Muscle layer of colon (tissue), 2 donors: Measurements from ENCODE around the gene DEGS2.
"Not testable (repeated sequence)": the region's sequence is repeated elsewhere in the genome, so short reads cannot be mapped to it uniquely, and the experiment has no call there.

Experiments
- H3K27ac ChIP-seq: one replicate; pipeline ENCODE4 v1.7.0; 2013; ENCODE audit warnings: low read depth, mild to moderate bottlenecking, low read length, moderate library complexity
- H3K27me3 ChIP-seq, 2 donors: one replicate each; pipeline ENCODE4 v1.7.0; 2013; ENCODE audit warnings: low read length in 2 of 2, mild to moderate bottlenecking in 2 of 2; ENCODE audit not compliant: insufficient read depth in 2 of 2, control insufficient read depth in 1 of 2
- H3K36me3 ChIP-seq: one replicate; pipeline ENCODE4 v1.7.0; 2013; ENCODE audit warnings: mild to moderate bottlenecking, low read length; ENCODE audit not compliant: insufficient read depth
- H3K4me1 ChIP-seq: one replicate; pipeline ENCODE4 v1.7.0; 2013; ENCODE audit warnings: mild to moderate bottlenecking, low read length; ENCODE audit not compliant: insufficient read depth
- H3K4me3 ChIP-seq, 2 donors: one replicate each; pipeline ENCODE4 v1.7.0; 2013; ENCODE audit warnings: low read length in 2 of 2, low read depth in 1 of 2, mild to moderate bottlenecking in 1 of 2, moderate library complexity in 1 of 2
- H3K9ac ChIP-seq: one replicate; pipeline ENCODE4 v1.7.0; 2013; ENCODE audit warnings: low read length
- H3K9me3 ChIP-seq: one replicate; pipeline ENCODE4 v1.7.0; 2013; ENCODE audit warnings: mild to moderate bottlenecking, low read length
- donor health status: abdominal sarcoma.
- donor health status: Adenocarcinoma of cecum.

Gene DEGS2

DNA sequence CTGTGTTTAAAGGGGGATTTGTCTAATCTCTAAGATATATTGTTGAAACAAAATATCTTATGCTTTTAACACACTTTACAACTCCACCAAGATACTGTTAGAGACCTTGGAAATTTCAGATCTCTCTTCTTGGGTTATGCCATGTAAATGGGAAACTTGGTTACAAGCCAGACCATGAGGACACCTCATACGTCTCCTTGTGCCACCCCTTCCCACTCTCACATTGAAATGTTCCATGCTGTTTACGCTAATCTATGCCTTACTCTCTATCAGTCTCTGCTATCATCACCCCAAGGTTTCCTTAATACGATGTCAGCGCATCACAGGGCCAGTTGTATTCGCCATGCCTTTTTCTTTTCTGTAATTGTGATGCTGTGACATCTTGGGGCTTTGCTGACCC lies 13.4 kb upstream of the DEGS2 start:
- no peak overlapping the region for H3K27ac ChIP-seq
- no peaks in the 10 kb centered on the region for H3K9me3 ChIP-seq
- no peak overlapping the region for H3K9ac ChIP-seq
- H3K36me3 ChIP-seq: no peaks in the 10 kb centered on the region
- H3K27me3 ChIP-seq: no peaks in the 10 kb centered on the region
- no peak overlapping the region for H3K4me3 ChIP-seq
- H3K4me1 ChIP-seq: no peaks in the 10 kb centered on the region

DNA sequence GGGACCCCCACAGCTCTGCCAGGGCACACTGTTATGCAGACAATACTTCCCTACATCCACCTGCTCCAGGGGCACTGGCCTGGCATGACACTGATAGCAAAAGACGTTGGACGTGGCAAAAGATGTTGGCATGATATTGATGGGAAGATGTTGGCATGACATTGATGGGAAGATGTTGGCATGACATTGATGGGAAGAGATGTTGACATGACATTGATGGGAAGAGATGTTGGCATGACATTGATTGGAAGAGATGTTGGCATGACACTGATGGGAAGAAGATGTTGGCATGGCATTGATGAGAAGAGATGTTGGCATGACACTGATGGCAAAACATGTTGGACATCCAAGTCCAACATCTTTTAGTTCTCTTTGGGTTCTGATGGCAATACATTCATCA lies 11.4 kb upstream of the DEGS2 start:
- Histone ChIP-seq H3K4me3 (no peak overlapping the region), H3K27me3 (peaks cover 0 to 5% of the 10 kb centered on the region in 2 donors), H3K9me3 (no peaks in the 10 kb centered on the region), H3K4me1 (peaks cover 7% of the 10 kb centered on the region), H3K27ac (no peak overlapping the region), H3K36me3 (no peaks in the 10 kb centered on the region), H3K9ac (no peak overlapping the region)

DNA sequence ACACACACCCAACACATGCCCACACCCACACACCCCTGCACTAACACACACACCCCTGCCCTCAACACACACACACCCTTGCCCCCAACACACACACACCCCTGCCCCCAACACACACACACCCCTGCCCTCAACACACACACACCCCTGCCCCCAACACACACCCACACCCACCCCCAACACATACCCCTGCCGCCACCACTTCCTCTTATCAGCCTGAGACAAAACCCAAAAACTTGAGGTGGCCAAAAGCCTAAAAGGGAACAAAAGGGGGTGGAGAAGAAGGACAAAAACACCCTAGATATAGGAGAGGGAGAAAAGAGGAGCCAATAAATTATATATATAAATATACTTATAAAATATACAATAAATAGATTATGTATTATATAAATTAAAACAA lies 9.1 kb upstream of the DEGS2 start:
- Histone ChIP-seq H3K36me3 (no peaks in the 10 kb centered on the region), H3K9me3 (no peaks in the 10 kb centered on the region), H3K27me3 (peaks cover 0 to 14% of the 10 kb centered on the region in 2 donors), H3K9ac (no peak overlapping the region), H3K4me3 (no peak overlapping the region), H3K4me1 (peaks cover 7% of the 10 kb centered on the region), H3K27ac (no peak overlapping the region)

DNA sequence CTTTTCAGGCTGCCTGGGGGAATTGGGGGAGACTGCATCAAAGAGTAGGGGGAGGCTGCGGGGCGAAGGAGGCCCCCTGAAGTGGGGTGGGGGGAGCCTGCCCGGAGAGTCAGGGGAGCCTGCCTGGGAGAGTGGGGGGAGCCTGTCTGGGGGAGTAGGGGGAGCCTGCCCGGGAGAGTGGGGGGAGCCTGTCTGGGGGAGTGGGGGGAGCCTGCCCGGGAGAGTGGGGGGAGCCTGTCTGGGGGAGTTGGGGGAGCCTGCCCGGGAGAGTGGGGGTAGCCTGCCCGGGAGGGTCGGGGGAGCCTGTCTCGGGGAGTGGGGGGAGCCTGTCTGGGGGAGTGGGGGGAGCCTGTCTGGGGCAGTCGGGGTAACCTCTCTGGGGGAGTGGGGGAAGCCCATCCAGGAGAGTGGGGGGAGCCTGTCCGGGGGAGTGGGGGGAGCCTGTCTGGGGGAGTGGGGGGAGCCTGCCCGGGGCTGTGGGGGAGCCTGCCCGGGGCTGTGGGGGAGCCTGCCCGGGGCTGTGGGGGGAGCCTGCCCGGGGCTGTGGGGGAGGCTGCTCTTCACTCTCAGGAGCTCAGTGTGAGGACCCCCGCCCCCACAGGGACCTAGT lies 6.5 kb upstream of the DEGS2 start:
- no peaks in the 10 kb centered on the region for H3K36me3 ChIP-seq
- peaks cover 7% of the 10 kb centered on the region for H3K4me1 ChIP-seq
- H3K27me3 ChIP-seq: peaks cover 0 to 19% of the 10 kb centered on the region in 2 donors
- peak overlapping the region in 1 of 2 donors; percentile 43 for H3K4me3 ChIP-seq
- H3K9ac ChIP-seq: no peak overlapping the region
- H3K9me3 ChIP-seq: no peaks in the 10 kb centered on the region
- H3K27ac ChIP-seq: no peak overlapping the region

DNA sequence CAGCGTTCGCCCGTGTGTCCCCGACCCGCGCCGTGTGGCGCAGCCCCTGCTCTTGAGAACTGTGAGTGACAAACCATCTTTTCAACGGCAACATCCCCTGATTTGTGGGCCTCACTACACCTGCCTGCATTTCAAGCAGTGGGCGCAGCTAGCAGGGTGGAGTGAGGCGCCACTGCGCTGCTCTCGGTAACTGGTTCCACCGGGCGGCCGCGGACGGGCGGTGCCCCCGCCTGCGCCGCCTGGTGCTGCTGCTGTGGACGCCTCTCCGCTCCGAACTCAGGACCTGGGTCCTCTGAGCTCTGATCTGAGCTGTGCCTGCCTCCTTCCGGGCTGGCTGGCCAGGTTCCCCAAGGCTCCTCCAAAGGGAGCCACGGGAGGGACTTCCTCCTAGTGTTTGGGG lies 5.9 kb upstream of the DEGS2 start:
- Histone ChIP-seq H3K36me3 (no peaks in the 10 kb centered on the region), H3K4me3 (no peak overlapping the region), H3K9ac (no peak overlapping the region), H3K9me3 (no peaks in the 10 kb centered on the region), H3K27ac (no peak overlapping the region), H3K4me1 (peaks cover 7% of the 10 kb centered on the region), H3K27me3 (peaks cover under 1 to 24% of the 10 kb centered on the region in 2 donors)

DNA sequence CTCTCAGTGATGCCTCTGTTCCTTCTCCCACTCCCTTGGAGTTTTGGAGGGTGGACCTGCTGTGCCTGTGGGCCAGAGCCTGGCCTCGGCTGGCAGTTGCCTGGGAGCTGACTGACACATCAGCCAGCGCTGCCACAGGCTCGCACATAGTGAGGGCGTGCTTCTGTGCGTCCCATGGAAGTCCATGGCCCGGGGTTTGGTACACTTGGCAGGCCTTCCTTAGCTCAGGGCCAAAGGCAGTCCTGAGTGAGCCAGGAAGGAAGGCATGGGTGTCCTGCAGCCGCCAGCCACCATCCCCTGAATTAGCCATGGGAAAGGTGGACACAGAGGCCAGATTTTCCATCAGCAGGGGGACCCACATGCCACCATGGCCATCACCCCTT lies 1.1 kb upstream of the DEGS2 start:
- Histone ChIP-seq H3K9me3 (no peaks in the 10 kb centered on the region), H3K9ac (no peak overlapping the region), H3K4me1 (no peaks in the 10 kb centered on the region), H3K27ac (no peak overlapping the region), H3K4me3 (no peak overlapping the region), H3K36me3 (no peaks in the 10 kb centered on the region), H3K27me3 (peaks cover 7 to 41% of the 10 kb centered on the region in 2 donors)

DNA sequence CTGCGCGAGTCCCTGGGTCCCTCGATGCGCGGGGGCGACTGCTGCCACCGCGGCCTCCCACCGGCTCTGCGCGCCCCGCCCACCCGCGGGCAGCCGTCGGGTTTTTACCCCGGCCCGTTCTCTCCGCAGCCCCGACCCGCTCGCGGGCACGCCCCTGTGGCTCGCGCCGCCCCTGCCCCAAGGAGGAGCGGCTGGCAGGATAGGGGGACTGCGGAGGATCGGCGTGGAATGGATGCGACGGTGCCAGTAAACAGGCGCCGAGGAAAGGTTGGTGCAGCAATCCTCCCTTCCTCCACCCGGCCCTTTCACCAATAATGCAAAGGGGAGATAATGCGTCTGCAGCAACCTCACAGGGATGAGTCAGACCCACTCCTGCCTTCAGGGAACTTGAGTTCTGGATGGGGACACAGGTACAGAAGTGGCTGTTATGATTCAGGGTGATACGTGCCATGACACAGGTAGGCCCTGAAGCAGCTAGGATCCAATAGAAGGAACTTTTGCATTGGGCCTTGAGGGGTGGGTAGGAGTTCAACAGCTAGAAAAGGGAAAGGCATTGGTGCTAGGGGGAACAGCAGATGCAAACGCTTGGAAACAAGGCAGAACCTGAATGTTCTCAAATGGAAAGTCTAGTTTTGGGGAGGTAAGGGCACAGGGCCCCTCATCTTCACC lies 554 bp upstream of the DEGS2 start:
- no peaks in the 10 kb centered on the region for H3K36me3 ChIP-seq
- H3K27me3 ChIP-seq: peaks cover 7 to 36% of the 10 kb centered on the region in 2 donors
- H3K27ac ChIP-seq: no peak overlapping the region
- no peak overlapping the region for H3K4me3 ChIP-seq
- H3K4me1 ChIP-seq: no peaks in the 10 kb centered on the region
- no peaks in the 10 kb centered on the region for H3K9me3 ChIP-seq
- H3K9ac ChIP-seq: no peak overlapping the region

DNA sequence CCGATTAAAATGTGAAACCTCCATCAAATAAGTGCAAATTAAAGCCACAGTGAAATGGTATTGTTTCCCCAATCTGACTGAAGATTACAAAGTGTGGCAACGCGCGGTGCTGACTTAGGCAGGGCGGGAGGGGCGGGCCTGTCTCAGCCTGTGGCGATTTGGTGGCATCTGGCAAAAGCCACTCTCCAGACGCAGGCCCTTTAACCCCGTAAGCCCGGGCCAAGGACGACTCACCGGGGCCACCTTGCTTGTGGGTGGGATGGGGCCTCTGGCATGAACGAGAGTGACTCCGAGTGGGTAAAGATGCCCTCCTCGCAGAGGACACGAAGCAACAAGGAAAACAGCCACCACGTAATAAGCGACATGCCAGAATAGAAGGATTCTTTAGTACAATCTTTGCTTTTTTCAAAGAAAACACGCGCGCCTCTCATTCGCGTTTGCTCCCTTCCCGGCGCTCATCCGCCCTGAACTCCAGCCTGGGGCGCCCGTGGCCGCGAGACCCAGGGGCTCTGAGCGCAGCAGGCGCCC lies 815 bp downstream of the DEGS2 start:
- Histone ChIP-seq H3K27ac (no peak overlapping the region), H3K4me1 (no peaks in the 10 kb centered on the region), H3K36me3 (no peaks in the 10 kb centered on the region), H3K4me3 (no peak overlapping the region), H3K27me3 (peaks cover 7 to 40% of the 10 kb centered on the region in 2 donors), H3K9ac (no peak overlapping the region), H3K9me3 (no peaks in the 10 kb centered on the region)

DNA sequence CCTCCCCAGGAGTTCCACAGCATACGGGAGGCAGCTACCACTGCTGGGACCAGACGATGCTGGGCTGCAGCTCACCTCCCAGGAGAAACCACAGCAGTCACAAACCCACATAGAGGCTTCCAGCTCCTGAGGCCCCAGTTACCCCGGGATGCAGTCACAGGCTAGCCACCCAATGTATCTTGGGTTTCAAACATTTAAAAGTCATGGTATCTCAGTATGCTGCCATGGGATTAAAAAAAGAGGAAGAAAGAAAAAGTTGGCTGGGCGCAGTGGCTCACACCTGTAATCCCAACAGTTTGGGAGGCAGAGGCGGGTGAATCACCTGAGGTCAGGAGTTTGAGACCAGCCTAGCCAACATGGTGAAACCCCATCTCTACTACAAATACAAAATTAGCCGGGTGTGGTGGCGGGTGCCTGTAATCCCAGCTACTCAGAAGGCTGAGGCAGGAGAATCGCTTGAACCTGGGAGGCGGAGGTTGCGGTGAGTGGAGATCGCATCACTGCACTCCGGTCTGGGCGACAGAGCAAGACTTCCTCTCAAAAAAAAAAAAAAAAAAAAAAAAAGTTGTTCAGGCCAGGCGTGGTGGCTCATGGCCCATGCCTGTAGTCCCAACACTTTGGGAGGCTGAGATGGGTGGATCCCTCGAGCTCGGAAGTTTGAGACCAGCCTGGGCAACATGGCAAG lies 1.8 kb downstream of the DEGS2 start:
- not testable (repeated sequence) for H3K27ac ChIP-seq, H3K9ac ChIP-seq, H3K9me3 ChIP-seq, H3K4me3 ChIP-seq, H3K4me1 ChIP-seq, H3K36me3 ChIP-seq
- H3K27me3 ChIP-seq: peaks cover 7 to 40% of the 10 kb centered on the region in 2 donors

DNA sequence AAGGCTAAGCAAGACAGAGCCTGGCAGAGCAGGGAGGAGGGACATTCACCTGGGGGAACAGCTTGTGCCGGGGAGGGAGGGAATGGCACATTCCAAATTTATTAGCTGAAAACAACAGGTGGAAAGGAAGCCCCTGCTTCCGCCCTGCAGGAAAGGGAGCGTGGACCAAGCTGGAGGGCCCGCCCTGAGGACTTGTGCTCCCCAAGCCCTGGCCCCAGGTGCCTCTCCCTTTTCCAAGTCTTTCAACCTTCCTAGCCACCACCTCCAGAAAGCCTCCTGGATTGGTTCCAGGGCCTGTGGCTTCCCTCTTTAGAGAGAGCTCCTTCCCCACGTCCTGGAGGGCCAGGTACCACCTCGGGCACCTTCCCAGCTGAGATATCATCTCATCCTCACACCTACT lies 2.7 kb downstream of the DEGS2 start:
- Histone ChIP-seq H3K27me3 (peaks cover 7 to 40% of the 10 kb centered on the region in 2 donors), H3K4me3 (no peak overlapping the region), H3K36me3 (no peaks in the 10 kb centered on the region), H3K9me3 (no peaks in the 10 kb centered on the region), H3K4me1 (no peaks in the 10 kb centered on the region), H3K27ac (no peak overlapping the region), H3K9ac (no peak overlapping the region)

DNA sequence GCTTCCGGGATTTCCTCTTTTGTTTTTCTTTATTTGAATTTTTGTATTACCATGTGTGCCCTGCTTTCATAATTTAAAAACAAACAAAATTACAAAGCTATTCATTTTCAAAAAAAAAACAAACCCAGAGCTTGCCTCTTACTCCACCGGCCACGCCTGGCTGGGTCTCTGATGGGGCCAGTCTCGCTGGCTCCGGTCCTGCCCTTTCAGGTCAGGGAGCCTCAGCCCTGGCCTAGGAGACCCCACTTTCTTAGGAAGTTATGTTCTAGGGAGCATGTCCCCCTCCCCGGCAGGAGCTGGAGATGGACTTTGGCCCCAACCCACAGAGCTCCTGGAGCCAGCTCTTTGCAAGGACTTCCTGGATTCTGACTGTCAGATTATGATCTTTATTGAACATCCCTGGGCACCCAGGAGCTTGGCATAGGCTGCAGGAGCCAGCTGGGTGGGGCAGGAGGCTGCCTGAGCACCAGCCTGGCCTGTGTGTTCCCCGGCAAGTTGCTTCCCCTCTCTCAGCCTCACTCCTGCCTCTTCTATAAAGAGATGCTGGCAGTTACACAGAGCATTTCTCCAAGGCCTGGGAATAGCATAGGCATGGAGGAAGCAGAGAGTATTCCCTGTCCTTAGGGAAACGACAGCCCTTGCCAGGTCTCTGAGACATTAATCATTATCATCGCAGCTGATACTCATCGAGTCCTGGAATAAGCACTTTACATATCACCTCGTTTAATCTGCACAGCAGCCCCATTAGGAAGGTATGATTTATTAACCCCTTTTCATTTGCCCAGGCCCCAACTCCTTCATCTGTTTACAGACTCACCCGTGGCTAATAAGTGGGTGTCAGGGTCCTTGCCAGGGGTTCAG lies 3.5 kb downstream of the DEGS2 start:
- no peaks in the 10 kb centered on the region for H3K9me3 ChIP-seq
- no peak overlapping the region for H3K27ac ChIP-seq
- H3K9ac ChIP-seq: no peak overlapping the region
- no peaks in the 10 kb centered on the region for H3K36me3 ChIP-seq
- no peak overlapping the region for H3K4me3 ChIP-seq
- no peaks in the 10 kb centered on the region for H3K4me1 ChIP-seq
- H3K27me3 ChIP-seq: peaks cover 7 to 41% of the 10 kb centered on the region in 2 donors
